DOHH2 (cell line): Measurements from ENCODE around the gene RTKN.
"Not testable (repeated sequence)": the region's sequence is repeated elsewhere in the genome, so short reads cannot be mapped to it uniquely, and the experiment has no call there.

Experiments
- H3F3A ChIP-seq: fragments of 200-600 bp; sonication (generic), shearing (Covaris generic); 2 replicates; pipeline ENCODE4 v1.6.0; 2016; ENCODE audit warnings: antibody characterized with exemption, mild to moderate bottlenecking; ENCODE audit not compliant: control insufficient read depth, insufficient read depth
- H3K27ac ChIP-seq: fragments of 200-600 bp; sonication (generic); 2 replicates; pipeline ENCODE4 v1.5.1; 2014; ENCODE audit warnings: low read depth, mild to moderate bottlenecking, low read length, moderate library complexity
- H3K27me3 ChIP-seq: fragments of 200-600 bp; sonication (generic); 2 replicates; pipeline ENCODE4 v1.6.1; 2014; ENCODE audit warnings: mild to moderate bottlenecking, low read length, mixed read lengths; ENCODE audit not compliant: control insufficient read depth
- H3K36me3 ChIP-seq: fragments of 200-600 bp; sonication (generic); 2 replicates; pipeline ENCODE4 v1.6.1; 2014; ENCODE audit warnings: mild to moderate bottlenecking, low read length, moderate library complexity, mixed read lengths; ENCODE audit not compliant: control insufficient read depth
- H3K4me1 ChIP-seq: fragments of 200-600 bp; sonication (generic); 2 replicates; pipeline ENCODE4 v1.6.1; 2014; ENCODE audit warnings: mild to moderate bottlenecking, low read length, mixed read lengths; ENCODE audit not compliant: control insufficient read depth
- H3K4me2 ChIP-seq: fragments of 200-600 bp; sonication (generic); 2 replicates; pipeline ENCODE4 v1.6.0; 2014; ENCODE audit warnings: mild to moderate bottlenecking, low read length, moderate library complexity
- H3K4me3 ChIP-seq: fragments of 200-600 bp; sonication (generic); 2 replicates; pipeline ENCODE4 v1.5.1; 2014; ENCODE audit warnings: mild to moderate bottlenecking, low read length, mixed read lengths
- H3K79me2 ChIP-seq: fragments of 200-600 bp; sonication (generic); 2 replicates; pipeline ENCODE4 v1.6.1; 2014; ENCODE audit warnings: mild to moderate bottlenecking, low read length, mixed read lengths; ENCODE audit not compliant: control insufficient read depth
- H3K9me2 ChIP-seq: fragments of 200-600 bp; sonication (generic); replicated peaks from 2 replicates; pipeline ENCODE4 v1.6.1; 2014; ENCODE audit warnings: mild to moderate bottlenecking, low read length, mixed read lengths; ENCODE audit not compliant: control insufficient read depth
- H3K9me3 ChIP-seq: fragments of 200-600 bp; sonication (generic); 2 replicates; pipeline ENCODE4 v1.6.1; 2014; ENCODE audit warnings: antibody characterized with exemption, low read length, mixed read lengths; ENCODE audit not compliant: control insufficient read depth, insufficient read depth
- H4K20me1 ChIP-seq: fragments of 200-600 bp; sonication (generic); 2 replicates; pipeline ENCODE4 v1.6.0; 2014; ENCODE audit warnings: low read depth, mild to moderate bottlenecking, antibody characterized with exemption, low read length, moderate library complexity; ENCODE audit not compliant: control insufficient read depth, insufficient read depth
- CTCF ChIP-seq: fragments of 200-600 bp; sonication (generic); IDR thresholded peaks from one replicate; pipeline ENCODE4 v1.5.1; 2014; ENCODE audit warnings: antibody characterized with exemption, mild to moderate bottlenecking, low read depth, low read length; ENCODE audit not compliant: poor library complexity, severe bottlenecking
- EZH2phosphoT487 ChIP-seq: fragments of 200-600 bp; sonication (generic); IDR thresholded peaks from 2 replicates; pipeline ENCODE4 v1.6.1; 2017; ENCODE audit warnings: borderline replicate concordance, mild to moderate bottlenecking, antibody characterized with exemption, low read length, moderate library complexity, mixed read lengths

Gene RTKN

GRCh38 chr2:74471332-74472065, 29.8 kb upstream of the RTKN start:
- no peaks in the 10 kb centered on the region for H3K9me3 ChIP-seq
- TF ChIP-seq CTCF = no peak
- no peak for TF ChIP-seq EZH2phosphoT487
- peaks cover 11% of the 10 kb centered on the region for H3F3A ChIP-seq
- H3K4me2 ChIP-seq = peak overlapping the region; percentile 79
- peak overlapping the region; percentile 97 for H3K4me3 ChIP-seq
- H3K4me1 ChIP-seq = peaks cover 16% of the 10 kb centered on the region
- H3K27me3 ChIP-seq = no peaks in the 10 kb centered on the region
- H3K27ac ChIP-seq = peak overlapping the region; percentile 83
- no peaks in the 10 kb centered on the region for H3K9me2 ChIP-seq
- peaks cover 31% of the 10 kb centered on the region for H3K36me3 ChIP-seq
- H4K20me1 ChIP-seq = no peaks in the 10 kb centered on the region
- H3K79me2 ChIP-seq = peaks cover 23% of the 10 kb centered on the region

- peaks cover 30% of the 10 kb centered on the region for H3K79me2 ChIP-seq
- not testable (repeated sequence) for H3K9me3 ChIP-seq, H4K20me1 ChIP-seq, H3K27ac ChIP-seq, H3K4me3 ChIP-seq, H3K4me2 ChIP-seq, H3K9me2 ChIP-seq, H3K27me3 ChIP-seq
- peaks cover 31% of the 10 kb centered on the region for H3K36me3 ChIP-seq
- peaks cover 21% of the 10 kb centered on the region for H3K4me1 ChIP-seq
- peaks cover 11% of the 10 kb centered on the region for H3F3A ChIP-seq
These were observed 29.0 kb upstream of the RTKN start for GRCh38 chr2:74470742-74471141.

- H3F3A ChIP-seq = 0 out of 2 replicates have a peak, but pooled peaks cover 4% of the 10 kb centered on the region
- H3K4me3 ChIP-seq = peak overlapping the region; percentile 99
- peak overlapping the region; percentile 99 for H3K4me2 ChIP-seq
- TF ChIP-seq CTCF = no peak
- no peaks in the 10 kb centered on the region for H3K27me3 ChIP-seq
- H3K79me2 ChIP-seq = peaks cover 34% of the 10 kb centered on the region
- no peaks in the 10 kb centered on the region for H3K9me2 ChIP-seq
- no peaks in the 10 kb centered on the region for H4K20me1 ChIP-seq
- peaks cover 33% of the 10 kb centered on the region for H3K36me3 ChIP-seq
- H3K27ac ChIP-seq = peak overlapping the region; percentile 63
- H3K4me1 ChIP-seq = peaks cover 14% of the 10 kb centered on the region
- H3K9me3 ChIP-seq = no peaks in the 10 kb centered on the region
These were observed 22.7 kb upstream of the RTKN start for GRCh38 chr2:74464406-74464805.

DNA sequence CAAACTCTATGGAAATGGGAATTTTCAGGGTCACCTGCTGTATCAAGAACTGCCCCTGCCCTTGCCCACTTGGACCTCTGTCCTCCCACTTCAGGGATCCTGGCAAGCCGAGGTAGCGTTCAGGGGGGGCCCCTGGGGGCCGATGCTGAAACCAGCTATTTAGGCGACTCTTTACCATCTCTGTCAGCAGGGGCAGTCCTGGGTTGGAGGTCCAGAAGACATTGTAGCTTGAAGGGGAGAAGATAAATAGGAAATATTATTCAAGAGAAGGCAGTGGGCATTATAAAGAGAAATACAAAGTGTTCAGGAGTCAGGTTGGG, 21.0 kb upstream of the RTKN start:
- H3K4me2 ChIP-seq = no peak overlapping the region
- TF ChIP-seq CTCF (no peak), EZH2phosphoT487 (no peak)
- H3K9me3 ChIP-seq = no peaks in the 10 kb centered on the region
- no peak overlapping the region for H3K27ac ChIP-seq
- 0 out of 2 replicates have a peak, but pooled peaks cover 4% of the 10 kb centered on the region for H3F3A ChIP-seq
- no peaks in the 10 kb centered on the region for H3K9me2 ChIP-seq
- H3K4me3 ChIP-seq = no peak overlapping the region
- H3K79me2 ChIP-seq = peaks cover 40% of the 10 kb centered on the region
- H3K36me3 ChIP-seq = peaks cover 33% of the 10 kb centered on the region
- no peaks in the 10 kb centered on the region for H4K20me1 ChIP-seq
- H3K27me3 ChIP-seq = no peaks in the 10 kb centered on the region
- peaks cover 17% of the 10 kb centered on the region for H3K4me1 ChIP-seq
